Kidney (tissue), 14 donors: ENCODE data around the gene KRT40. TPM values are rescaled to one million over a fixed set of nuclear protein-coding genes. Genes with fewer than 3 reads are reported as not detected.

Experiments
- DNase-seq, 5 donors: peaks; one replicate each; pipeline ENCODE4 v3.0.0-alpha.2; 2013 to 2020
- FAIRE-seq: peaks from 2 replicates; lab custom pipeline; 2012; peaks lifted over from hg19 to GRCh38; lab: Jason Lieb, UNC
- H3K27ac ChIP-seq, 2 donors: one replicate each; pipeline ENCODE4 v1.7.0; 2013; ENCODE audit warnings: low read depth in 2 of 2, low read length in 2 of 2, inconsistent platforms in 1 of 2
- H3K27me3 ChIP-seq: one replicate; pipeline ENCODE4 v1.7.1; 2013; ENCODE audit warnings: low read length, inconsistent platforms; ENCODE audit not compliant: control insufficient read depth, insufficient read depth
- H3K36me3 ChIP-seq, 3 donors: one replicate each; pipeline versions ENCODE4 v1.7.0 to v1.7.1; 2013; ENCODE audit warnings: low read length in 3 of 3, control low read depth in 1 of 3, inconsistent platforms in 1 of 3; ENCODE audit not compliant: insufficient read depth in 3 of 3, control insufficient read depth in 2 of 3
- H3K4me1 ChIP-seq, 3 donors: one replicate each; pipeline versions ENCODE4 v1.7.0 to v1.7.1; 2013; ENCODE audit warnings: low read length in 3 of 3, inconsistent platforms in 1 of 3, low read depth in 1 of 3; ENCODE audit not compliant: control insufficient read depth in 2 of 3, insufficient read depth in 2 of 3
- H3K4me3 ChIP-seq, 3 donors: one replicate each; pipeline versions ENCODE4 v1.7.0 to v1.8.1; 2013; ENCODE audit warnings: low read length in 3 of 3, control low read depth in 1 of 3, inconsistent platforms in 1 of 3
- H3K9ac ChIP-seq, 3 donors: one replicate each; pipeline versions ENCODE4 v1.7.0 to v1.7.1; 2013; ENCODE audit warnings: low read length in 3 of 3, control low read depth in 1 of 3, inconsistent platforms in 1 of 3
- H3K9me3 ChIP-seq, 3 donors: one replicate each; pipeline versions ENCODE4 v1.7.0 to v1.7.1; 2013; ENCODE audit warnings: low read length in 3 of 3, control low read depth in 1 of 3, inconsistent platforms in 1 of 3; ENCODE audit not compliant: control insufficient read depth in 2 of 3, insufficient read depth in 1 of 3
- intact Hi-C: fragments of 100-400 bp; cut with DNase I; formaldehyde crosslinking; loops from one replicate; pipeline ENCODE4 v1.11.1; 2022
- polyA plus RNA-seq: library from polyadenylated mRNA; stranded (reverse); fragments of 350-450 nt; fragmentation: Illumina TruSeq; extraction: RNeasy Lipid Tissue Mini Kit (QIAGEN cat#74804); gene quantifications from one replicate; pipeline ENCODE4 v1.2.3, GENCODE V29; 2014; ENCODE audit warnings: low read depth, low replicate concordance; ENCODE audit not compliant: insufficient read depth
- total RNA-seq: library from RNA; stranded (reverse); fragmentation: NEBNext Ultra II Directional; extraction: Animal tissue kit (Norgen Biotek cat#: 25700); gene quantifications from one replicate; pipeline ENCODE4 v1.2.1, GENCODE V29; 2021
- TF ChIP-seq, protein P1 (sequence below): IDR thresholded peaks from 3 replicates; pipeline ENCODE4 v1.5.1; 2012; ENCODE audit warnings: mild to moderate bottlenecking, moderate library complexity, borderline replicate concordance; ENCODE audit not compliant: insufficient read depth; ENCODE audit errors: extremely low read depth
- donor health status: control.
- donor health status: control.
- donor health status: control.
- donor health status: control.
- donor health status: control.
- donor health status: DM: yes; HTN: yes; CAD: no.
- donor health status: Normal renal cell carcinoma (clear cell type).

KRT40 gene
- total and polyA plus RNA-seq, 2 donors from 2014 or later, result not detected

DNA sequence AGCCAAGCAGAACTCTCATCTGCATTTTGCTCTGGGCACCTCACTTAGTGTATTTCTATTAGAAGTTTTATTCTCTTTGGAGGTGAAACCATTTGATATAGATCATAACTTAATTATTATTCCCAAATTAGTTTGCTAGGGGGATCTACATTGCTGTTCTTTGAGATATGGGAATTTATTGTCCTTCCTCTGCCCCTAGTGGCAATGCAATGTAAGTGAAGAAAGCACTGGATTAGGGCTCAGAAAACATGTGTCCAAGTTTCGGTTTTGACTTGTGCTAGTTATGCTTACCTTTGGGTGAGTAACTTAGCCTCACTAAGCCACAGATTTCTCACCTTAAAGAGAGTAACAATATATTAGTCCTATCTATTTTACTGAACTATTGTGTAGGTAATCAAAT, 20.3 kb downstream of the KRT40 start:
- FAIRE-seq (peak; percentile 15), DNase-seq (no peak)
- Histone ChIP-seq H3K9me3 (no peaks in the 10 kb centered on the region), H3K4me1 (no peaks in the 10 kb centered on the region), H3K4me3 (no peak overlapping the region), H3K9ac (no peak overlapping the region), H3K27ac (no peak overlapping the region), H3K27me3 (no peaks in the 10 kb centered on the region), H3K36me3 (no peaks in the 10 kb centered on the region)
- intact Hi-C loops, result no loop called here
- TF ChIP-seq, protein P1, sequence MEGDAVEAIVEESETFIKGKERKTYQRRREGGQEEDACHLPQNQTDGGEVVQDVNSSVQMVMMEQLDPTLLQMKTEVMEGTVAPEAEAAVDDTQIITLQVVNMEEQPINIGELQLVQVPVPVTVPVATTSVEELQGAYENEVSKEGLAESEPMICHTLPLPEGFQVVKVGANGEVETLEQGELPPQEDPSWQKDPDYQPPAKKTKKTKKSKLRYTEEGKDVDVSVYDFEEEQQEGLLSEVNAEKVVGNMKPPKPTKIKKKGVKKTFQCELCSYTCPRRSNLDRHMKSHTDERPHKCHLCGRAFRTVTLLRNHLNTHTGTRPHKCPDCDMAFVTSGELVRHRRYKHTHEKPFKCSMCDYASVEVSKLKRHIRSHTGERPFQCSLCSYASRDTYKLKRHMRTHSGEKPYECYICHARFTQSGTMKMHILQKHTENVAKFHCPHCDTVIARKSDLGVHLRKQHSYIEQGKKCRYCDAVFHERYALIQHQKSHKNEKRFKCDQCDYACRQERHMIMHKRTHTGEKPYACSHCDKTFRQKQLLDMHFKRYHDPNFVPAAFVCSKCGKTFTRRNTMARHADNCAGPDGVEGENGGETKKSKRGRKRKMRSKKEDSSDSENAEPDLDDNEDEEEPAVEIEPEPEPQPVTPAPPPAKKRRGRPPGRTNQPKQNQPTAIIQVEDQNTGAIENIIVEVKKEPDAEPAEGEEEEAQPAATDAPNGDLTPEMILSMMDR, result peak; percentile 58

DNA sequence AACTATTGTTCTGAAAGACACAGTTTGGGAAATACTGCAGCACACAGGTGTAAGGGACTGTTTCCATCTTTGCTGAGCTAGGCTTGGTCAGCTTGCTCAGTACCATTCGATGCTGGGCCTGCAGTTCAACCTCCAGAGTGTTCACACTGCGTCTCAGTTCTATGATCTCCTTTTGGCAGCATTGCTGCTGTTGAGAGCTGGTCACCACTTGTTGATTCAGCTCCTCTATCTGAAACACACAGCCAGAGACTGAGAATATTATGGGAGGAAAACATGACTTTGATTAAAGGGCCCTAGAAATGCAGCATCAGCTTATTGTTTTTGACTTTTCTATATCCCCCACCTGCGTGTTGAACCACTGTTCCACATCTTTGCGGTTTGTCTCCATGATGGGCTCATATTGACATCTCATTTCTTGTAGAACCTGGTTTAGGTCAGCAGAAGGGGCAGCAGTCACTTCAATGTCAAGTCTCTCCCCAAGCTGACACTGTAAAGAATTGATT, 22.0 kb downstream of the KRT40 start:
- no peaks in the 10 kb centered on the region for H3K27me3 ChIP-seq
- no peaks in the 10 kb centered on the region for H3K4me1 ChIP-seq
- H3K27ac ChIP-seq, result no peak overlapping the region
- no peak overlapping the region for H3K9ac ChIP-seq
- FAIRE-seq, result no peak
- H3K4me3 ChIP-seq, result no peak overlapping the region
- TF ChIP-seq, protein P1, result no peak
- no peaks in the 10 kb centered on the region for H3K9me3 ChIP-seq
- intact Hi-C loops, result no loop called here
- no peaks in the 10 kb centered on the region for H3K36me3 ChIP-seq
- no peak for DNase-seq

DNA sequence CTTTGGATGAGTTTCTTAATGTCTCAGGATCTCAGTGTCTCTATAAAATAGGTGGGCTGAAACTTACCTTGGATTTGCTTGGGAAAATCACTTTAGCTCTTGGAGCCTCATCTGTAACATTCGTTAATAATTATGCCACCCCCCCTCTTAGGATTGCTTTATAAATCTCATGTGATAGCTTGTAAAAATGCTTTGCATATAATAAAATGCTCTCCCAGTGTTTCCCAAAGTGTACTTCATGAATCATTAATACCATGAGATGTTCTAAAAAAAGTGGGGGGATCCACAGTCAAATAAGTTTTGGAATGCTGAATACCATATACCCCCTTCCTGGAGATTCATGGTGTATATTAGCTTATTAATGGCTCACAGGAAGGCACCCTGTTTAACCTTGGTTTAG, 22.5 kb downstream of the KRT40 start:
- Histone ChIP-seq H3K36me3 (no peaks in the 10 kb centered on the region), H3K27ac (no peak overlapping the region), H3K9me3 (no peaks in the 10 kb centered on the region), H3K27me3 (no peaks in the 10 kb centered on the region), H3K4me1 (peaks cover 0 to 4% (median 0%) of the 10 kb centered on the region in 3 donors), H3K4me3 (no peak overlapping the region), H3K9ac (no peak overlapping the region)
- TF ChIP-seq, protein P1, result no peak
- DNase-seq (no peak), FAIRE-seq (no peak)
- intact Hi-C loops, result no loop called here

DNA sequence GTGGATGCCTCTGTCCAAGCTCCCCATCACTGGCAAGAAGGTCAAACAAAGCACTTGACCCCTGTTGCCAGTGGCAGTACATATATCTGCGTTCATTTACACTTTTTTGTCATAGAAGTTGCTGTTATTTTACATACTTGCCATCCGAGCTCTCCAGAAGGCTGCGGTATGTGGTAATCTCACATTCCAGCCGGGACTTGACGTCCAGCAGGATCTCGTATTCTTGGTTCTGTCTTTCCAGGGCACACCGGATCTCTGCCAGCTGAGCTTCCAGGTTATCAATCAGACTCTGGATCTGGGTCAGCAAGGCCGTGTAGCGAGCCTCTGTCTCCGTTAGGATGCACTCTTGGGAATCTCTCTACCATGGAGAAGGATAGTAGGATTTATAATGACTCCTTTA, 24.0 kb downstream of the KRT40 start:
- H3K27ac ChIP-seq, result no peak overlapping the region
- no peak for DNase-seq

More for the DNA sequence above, 24.0 kb downstream of the KRT40 start:
- Histone ChIP-seq H3K4me1 (peaks cover 0 to 6% (median 0%) of the 10 kb centered on the region in 3 donors), H3K9me3 (no peaks in the 10 kb centered on the region), H3K4me3 (no peak overlapping the region), H3K36me3 (no peaks in the 10 kb centered on the region), H3K27me3 (no peaks in the 10 kb centered on the region), H3K9ac (no peak overlapping the region)
- TF ChIP-seq, protein P1, result no peak
- no peak for FAIRE-seq
- intact Hi-C loops, result no loop called here
